Panc1 (cell line): Measurements from ENCODE around the gene FRMD4A.

Experiments used
- POLR2AphosphoS5 ChIP-seq: IDR thresholded peaks from 2 replicates; pipeline ENCODE4 v1.6.1; 2012; ENCODE audit warnings: mild to moderate bottlenecking, low read depth, low read length, moderate library complexity
- SIN3A ChIP-seq: IDR thresholded peaks from 2 replicates; pipeline ENCODE4 v1.6.1; 2012; ENCODE audit warnings: low read depth, mild to moderate bottlenecking, low read length, moderate library complexity, borderline replicate concordance; ENCODE audit not compliant: insufficient read depth
- TF ChIP-seq, protein P1 (sequence below): fragments of 450-650 bp; IDR thresholded peaks from 2 replicates; pipeline ENCODE4 v1.5.1; 2017; ENCODE audit warnings: mild to moderate bottlenecking

DNA sequence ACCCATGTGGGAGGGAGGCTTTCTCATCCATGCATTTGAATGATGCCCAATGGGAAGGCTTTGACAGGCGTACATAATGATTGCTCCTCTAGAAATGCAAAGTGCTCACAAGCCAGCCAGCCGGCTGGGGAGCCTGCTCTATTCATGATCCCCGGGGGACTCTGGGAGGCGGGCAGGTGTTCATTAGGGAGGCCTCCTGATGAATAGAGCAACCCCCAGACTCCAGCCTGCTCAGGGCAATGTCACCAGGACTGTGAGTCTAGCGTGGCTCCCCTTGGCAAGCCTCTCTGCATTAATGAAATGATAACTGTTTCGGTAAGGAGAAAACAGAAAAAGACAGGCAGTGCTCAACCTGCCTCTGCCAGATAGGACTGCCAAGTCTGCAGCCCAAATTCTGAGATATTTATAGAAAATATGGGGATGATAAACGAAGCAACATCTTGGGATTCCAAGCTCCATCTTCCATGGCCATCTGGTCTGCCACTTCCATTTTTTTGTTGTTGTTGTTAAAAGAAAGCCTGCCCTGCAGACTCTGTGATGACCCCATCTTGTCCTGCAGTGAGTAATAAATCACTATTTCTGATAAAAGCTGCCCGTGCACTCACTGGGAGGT lies 507.5 kb downstream of the FRMD4A start:
- TF ChIP-seq, protein P1, sequence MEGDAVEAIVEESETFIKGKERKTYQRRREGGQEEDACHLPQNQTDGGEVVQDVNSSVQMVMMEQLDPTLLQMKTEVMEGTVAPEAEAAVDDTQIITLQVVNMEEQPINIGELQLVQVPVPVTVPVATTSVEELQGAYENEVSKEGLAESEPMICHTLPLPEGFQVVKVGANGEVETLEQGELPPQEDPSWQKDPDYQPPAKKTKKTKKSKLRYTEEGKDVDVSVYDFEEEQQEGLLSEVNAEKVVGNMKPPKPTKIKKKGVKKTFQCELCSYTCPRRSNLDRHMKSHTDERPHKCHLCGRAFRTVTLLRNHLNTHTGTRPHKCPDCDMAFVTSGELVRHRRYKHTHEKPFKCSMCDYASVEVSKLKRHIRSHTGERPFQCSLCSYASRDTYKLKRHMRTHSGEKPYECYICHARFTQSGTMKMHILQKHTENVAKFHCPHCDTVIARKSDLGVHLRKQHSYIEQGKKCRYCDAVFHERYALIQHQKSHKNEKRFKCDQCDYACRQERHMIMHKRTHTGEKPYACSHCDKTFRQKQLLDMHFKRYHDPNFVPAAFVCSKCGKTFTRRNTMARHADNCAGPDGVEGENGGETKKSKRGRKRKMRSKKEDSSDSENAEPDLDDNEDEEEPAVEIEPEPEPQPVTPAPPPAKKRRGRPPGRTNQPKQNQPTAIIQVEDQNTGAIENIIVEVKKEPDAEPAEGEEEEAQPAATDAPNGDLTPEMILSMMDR, result no peak
- TF ChIP-seq POLR2AphosphoS5 (no peak), SIN3A (no peak)
